ENCODE data around the gene LIFR.

The LIFR gene

DNA sequence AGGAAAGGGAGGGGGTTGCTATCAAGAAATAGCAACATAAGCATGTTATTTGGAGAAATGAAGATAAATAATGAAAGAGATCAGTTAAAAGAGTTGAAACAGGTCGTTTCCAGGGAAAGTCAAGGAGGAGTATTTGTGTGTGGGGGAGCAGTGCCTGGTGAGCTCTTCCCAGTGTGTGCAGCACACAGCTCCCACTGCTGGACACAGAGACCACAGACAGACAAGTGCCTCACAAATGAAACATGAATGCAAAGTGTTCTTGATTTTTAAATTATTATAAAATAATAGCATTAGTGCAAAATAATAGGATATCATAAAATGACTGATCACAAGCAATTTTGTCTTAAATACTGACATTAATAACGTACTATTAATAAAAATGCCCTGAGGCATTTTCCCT, 40.8 kb downstream of the LIFR start:
- no peak for DNase-seq (ENCODE audit: extremely low read depth, low read depth)

GRCh38 chr5:38515092-38515491, 41.4 kb downstream of the LIFR start:
- TF ChIP-seq, protein P1, sequence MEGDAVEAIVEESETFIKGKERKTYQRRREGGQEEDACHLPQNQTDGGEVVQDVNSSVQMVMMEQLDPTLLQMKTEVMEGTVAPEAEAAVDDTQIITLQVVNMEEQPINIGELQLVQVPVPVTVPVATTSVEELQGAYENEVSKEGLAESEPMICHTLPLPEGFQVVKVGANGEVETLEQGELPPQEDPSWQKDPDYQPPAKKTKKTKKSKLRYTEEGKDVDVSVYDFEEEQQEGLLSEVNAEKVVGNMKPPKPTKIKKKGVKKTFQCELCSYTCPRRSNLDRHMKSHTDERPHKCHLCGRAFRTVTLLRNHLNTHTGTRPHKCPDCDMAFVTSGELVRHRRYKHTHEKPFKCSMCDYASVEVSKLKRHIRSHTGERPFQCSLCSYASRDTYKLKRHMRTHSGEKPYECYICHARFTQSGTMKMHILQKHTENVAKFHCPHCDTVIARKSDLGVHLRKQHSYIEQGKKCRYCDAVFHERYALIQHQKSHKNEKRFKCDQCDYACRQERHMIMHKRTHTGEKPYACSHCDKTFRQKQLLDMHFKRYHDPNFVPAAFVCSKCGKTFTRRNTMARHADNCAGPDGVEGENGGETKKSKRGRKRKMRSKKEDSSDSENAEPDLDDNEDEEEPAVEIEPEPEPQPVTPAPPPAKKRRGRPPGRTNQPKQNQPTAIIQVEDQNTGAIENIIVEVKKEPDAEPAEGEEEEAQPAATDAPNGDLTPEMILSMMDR (IDR thresholded peaks at IDR 0.05; ENCODE audit: low read depth, low read length, missing control alignments), result no peak
- no peak for DNase-seq (ENCODE audit: extremely low read depth, low read depth)

More for the DNA sequence above, 40.8 kb downstream of the LIFR start:
- TF ChIP-seq, protein P1 (IDR thresholded peaks at IDR 0.05; ENCODE audit: low read depth, low read length, missing control alignments), result peak; percentile 65
- H3K4me3 ChIP-seq (replicated peaks; ENCODE audit: low read depth, low read length), result no peak overlapping the region

GRCh38 chr5:38509185-38509584, 47.3 kb downstream of the LIFR start:
- TF ChIP-seq, protein P1 (IDR thresholded peaks at IDR 0.05; ENCODE audit: low read depth, low read length, missing control alignments), result no peak
- no peak overlapping the region for H3K4me3 ChIP-seq (replicated peaks; ENCODE audit: low read depth, low read length)
- no peak for DNase-seq (ENCODE audit: extremely low read depth, low read depth)

More at GRCh38 chr5:38515092-38515491, 41.4 kb downstream of the LIFR start:
- H3K4me3 ChIP-seq (replicated peaks; ENCODE audit: low read depth, low read length), result no peak overlapping the region

DNA sequence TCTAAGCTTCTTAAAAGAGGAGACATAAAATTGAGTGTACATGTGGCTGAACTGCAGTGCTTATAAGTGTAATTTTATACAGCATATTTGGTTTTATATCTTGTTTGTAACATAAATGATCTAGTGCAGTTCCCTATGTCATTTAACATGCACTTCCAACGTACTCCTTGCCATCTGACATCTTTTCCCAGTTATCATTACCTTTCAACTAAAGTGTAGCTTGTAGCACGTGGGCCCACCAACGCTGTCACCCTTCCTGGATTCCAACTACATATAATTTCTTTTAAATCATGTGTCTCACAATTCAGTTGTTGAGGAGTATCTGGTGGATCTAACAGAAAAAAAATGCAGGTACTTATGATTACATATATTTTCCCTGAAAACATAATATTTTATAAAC, 50.1 kb downstream of the LIFR start:
- TF ChIP-seq, protein P1 (IDR thresholded peaks at IDR 0.05; ENCODE audit: low read depth, low read length, missing control alignments), result no peak
- DNase-seq (ENCODE audit: extremely low read depth, low read depth), result no peak
- H3K4me3 ChIP-seq (replicated peaks; ENCODE audit: low read depth, low read length), result no peak overlapping the region

GRCh38 chr5:38500573-38501260, 55.7 kb downstream of the LIFR start:
- TF ChIP-seq, protein P1 (IDR thresholded peaks at IDR 0.05; ENCODE audit: low read depth, low read length, missing control alignments), result no peak
- DNase-seq (ENCODE audit: extremely low read depth, low read depth), result peak; percentile 51
- no peak overlapping the region for H3K4me3 ChIP-seq (replicated peaks; ENCODE audit: low read depth, low read length)

GRCh38 chr5:38497946-38498345, 58.5 kb downstream of the LIFR start:
- TF ChIP-seq, protein P1 (IDR thresholded peaks at IDR 0.05; ENCODE audit: low read depth, low read length, missing control alignments), result peak; percentile 33
- no peak for DNase-seq (ENCODE audit: extremely low read depth, low read depth)
- H3K4me3 ChIP-seq (replicated peaks; ENCODE audit: low read depth, low read length), result no peak overlapping the region

GRCh38 chr5:38494763-38495162, 61.7 kb downstream of the LIFR start:
- TF ChIP-seq, protein P1 (IDR thresholded peaks at IDR 0.05; ENCODE audit: low read depth, low read length, missing control alignments), result no peak
- H3K4me3 ChIP-seq (replicated peaks; ENCODE audit: low read depth, low read length), result no peak overlapping the region
- no peak for DNase-seq (ENCODE audit: extremely low read depth, low read depth)
